Upper lobe of left lung (tissue), 4 donors: ENCODE results near the gene SYT12.

Experiments
- POLR2A ChIP-seq, 4 donors: fragments of 450-650 bp; IDR thresholded peaks; one replicate each; pipeline ENCODE4 v1.5.1; 2016 to 2017; ENCODE audit warnings: antibody characterized with exemption in 4 of 4, mild to moderate bottlenecking in 2 of 4
- TF ChIP-seq, protein P1 (sequence below), 6 experiments: fragments of 450-650 bp in 4 of 6; fragments of 200-600 bp in 2 of 6; sonication (generic) in 2 of 6; IDR thresholded peaks; one replicate each; pipeline ENCODE4 v1.5.1; 2016 to 2019; ENCODE audit warnings: antibody characterized with exemption in 6 of 6

DNA sequence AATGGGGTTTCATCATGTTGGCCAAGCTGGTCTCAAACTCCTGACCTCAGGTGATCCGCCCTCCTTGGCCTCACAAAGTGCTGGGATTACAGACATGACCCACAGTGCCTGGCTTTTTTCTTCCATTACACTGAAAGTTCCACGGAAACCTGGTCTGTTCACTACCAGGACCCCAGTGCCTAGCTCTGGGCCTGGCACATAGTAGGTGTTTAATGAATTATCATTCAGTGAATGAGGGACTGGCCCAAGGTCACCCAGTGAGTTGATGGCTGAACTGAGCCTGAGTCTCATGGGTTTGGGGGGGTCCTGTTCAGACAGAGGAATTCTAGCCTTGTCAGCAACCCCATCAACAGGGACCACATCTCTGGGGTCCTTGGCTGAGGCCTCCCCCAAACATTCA, 44.7 kb upstream of the SYT12 start:
- TF ChIP-seq, protein P1, sequence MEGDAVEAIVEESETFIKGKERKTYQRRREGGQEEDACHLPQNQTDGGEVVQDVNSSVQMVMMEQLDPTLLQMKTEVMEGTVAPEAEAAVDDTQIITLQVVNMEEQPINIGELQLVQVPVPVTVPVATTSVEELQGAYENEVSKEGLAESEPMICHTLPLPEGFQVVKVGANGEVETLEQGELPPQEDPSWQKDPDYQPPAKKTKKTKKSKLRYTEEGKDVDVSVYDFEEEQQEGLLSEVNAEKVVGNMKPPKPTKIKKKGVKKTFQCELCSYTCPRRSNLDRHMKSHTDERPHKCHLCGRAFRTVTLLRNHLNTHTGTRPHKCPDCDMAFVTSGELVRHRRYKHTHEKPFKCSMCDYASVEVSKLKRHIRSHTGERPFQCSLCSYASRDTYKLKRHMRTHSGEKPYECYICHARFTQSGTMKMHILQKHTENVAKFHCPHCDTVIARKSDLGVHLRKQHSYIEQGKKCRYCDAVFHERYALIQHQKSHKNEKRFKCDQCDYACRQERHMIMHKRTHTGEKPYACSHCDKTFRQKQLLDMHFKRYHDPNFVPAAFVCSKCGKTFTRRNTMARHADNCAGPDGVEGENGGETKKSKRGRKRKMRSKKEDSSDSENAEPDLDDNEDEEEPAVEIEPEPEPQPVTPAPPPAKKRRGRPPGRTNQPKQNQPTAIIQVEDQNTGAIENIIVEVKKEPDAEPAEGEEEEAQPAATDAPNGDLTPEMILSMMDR (IDR thresholded peaks at IDR 0.05): no peak
- TF ChIP-seq POLR2A (IDR thresholded peaks at IDR 0.05): no peak
